ENCODE data around the gene ARMC12. TPM values are rescaled to one million over a fixed set of nuclear protein-coding genes. Genes with fewer than 3 reads are reported as not detected.
A peak's percentile ranks its signal among the peaks of the same experiment; 100 is the strongest.

Gene ARMC12
- total and polyA plus RNA-seq, 2 of the 13 experiments (the other 11 are each of a cell fraction or from before 2014, with no cell fraction given): 1.3 TPM; not detected in 1

DNA sequence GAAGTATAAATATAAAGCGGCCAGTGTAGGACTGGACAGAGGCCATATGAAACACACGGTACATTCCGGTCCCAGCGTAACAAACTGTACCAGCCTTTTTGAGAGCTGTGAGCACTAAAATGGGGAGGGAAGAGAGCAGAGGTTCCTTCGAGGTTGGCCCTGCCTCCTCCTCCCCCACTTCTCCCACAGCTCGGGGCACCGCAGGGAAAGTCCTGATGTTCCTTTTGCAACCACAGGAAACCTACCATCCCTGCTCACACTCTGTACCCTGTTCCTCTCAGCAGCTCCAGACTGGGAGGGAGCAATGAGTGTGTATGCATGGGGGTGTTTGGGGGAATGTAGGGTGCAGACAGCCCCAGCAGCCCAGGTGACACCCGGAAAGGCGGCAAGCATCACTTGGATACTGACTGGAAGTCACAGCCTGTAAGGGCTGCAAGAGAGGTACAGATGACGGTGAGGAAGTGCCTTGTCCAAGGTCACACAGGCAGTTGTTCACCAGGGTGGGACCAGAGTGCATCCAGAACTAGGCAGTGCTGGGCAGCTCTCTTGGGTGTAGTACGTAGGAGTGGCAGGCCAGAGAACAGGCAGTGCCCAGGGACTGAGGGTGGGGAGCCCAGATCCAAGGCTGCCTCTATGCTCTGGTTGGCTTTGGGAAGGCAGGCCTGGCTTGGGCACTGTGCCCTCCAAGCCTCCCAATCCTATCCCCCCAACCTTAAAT is 11.0 kb upstream of the ARMC12 start (continued):
- TF ChIP-seq SETDB1 (CRISPR knock-in tag; IDR thresholded peaks at IDR 0.05; ENCODE audit: borderline replicate concordance): no peak
- no peak for TF ChIP-seq ZBTB38 (CRISPR knock-in tag; IDR thresholded peaks at IDR 0.05)
- 0 out of 2 replicates have a peak, but pooled peaks have one; percentile 23 for TF ChIP-seq MED1 (CRISPR knock-in tag; IDR thresholded peaks at IDR 0.05)
- TF ChIP-seq, protein P1, sequence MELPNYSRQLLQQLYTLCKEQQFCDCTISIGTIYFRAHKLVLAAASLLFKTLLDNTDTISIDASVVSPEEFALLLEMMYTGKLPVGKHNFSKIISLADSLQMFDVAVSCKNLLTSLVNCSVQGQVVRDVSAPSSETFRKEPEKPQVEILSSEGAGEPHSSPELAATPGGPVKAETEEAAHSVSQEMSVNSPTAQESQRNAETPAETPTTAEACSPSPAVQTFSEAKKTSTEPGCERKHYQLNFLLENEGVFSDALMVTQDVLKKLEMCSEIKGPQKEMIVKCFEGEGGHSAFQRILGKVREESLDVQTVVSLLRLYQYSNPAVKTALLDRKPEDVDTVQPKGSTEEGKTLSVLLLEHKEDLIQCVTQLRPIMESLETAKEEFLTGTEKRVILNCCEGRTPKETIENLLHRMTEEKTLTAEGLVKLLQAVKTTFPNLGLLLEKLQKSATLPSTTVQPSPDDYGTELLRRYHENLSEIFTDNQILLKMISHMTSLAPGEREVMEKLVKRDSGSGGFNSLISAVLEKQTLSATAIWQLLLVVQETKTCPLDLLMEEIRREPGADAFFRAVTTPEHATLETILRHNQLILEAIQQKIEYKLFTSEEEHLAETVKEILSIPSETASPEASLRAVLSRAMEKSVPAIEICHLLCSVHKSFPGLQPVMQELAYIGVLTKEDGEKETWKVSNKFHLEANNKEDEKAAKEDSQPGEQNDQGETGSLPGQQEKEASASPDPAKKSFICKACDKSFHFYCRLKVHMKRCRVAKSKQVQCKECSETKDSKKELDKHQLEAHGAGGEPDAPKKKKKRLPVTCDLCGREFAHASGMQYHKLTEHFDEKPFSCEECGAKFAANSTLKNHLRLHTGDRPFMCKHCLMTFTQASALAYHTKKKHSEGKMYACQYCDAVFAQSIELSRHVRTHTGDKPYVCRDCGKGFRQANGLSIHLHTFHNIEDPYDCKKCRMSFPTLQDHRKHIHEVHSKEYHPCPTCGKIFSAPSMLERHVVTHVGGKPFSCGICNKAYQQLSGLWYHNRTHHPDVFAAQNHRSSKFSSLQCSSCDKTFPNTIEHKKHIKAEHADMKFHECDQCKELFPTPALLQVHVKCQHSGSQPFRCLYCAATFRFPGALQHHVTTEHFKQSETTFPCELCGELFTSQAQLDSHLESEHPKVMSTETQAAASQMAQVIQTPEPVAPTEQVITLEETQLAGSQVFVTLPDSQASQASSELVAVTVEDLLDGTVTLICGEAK (IDR thresholded peaks at IDR 0.05): no peak
- TF ChIP-seq, protein P1 (CRISPR knock-in tag; IDR thresholded peaks at IDR 0.05): peak; percentile 41; the same call in 1 of the 2 replicates
- peak; percentile 14; the same call in 1 of the 2 replicates for TF ChIP-seq ZNF598 (CRISPR knock-in tag; IDR thresholded peaks at IDR 0.05; ENCODE audit: borderline replicate concordance)
- no peak for TF ChIP-seq SMC3 (IDR thresholded peaks at IDR 0.05; ENCODE audit: low read length)
- TF ChIP-seq, protein P2, sequence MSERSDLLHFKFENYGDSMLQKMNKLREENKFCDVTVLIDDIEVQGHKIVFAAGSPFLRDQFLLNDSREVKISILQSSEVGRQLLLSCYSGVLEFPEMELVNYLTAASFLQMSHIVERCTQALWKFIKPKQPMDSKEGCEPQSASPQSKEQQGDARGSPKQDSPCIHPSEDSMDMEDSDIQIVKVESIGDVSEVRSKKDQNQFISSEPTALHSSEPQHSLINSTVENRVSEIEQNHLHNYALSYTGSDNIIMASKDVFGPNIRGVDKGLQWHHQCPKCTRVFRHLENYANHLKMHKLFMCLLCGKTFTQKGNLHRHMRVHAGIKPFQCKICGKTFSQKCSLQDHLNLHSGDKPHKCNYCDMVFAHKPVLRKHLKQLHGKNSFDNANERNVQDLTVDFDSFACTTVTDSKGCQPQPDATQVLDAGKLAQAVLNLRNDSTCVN (CRISPR knock-in tag; IDR thresholded peaks at IDR 0.05; ENCODE audit: borderline replicate concordance): peak; percentile 68; the same call in 1 of the 2 replicates
- no peak for TF ChIP-seq RBM39 (IDR thresholded peaks at IDR 0.05; ENCODE audit: low read depth, low read length, poor library complexity, severe bottlenecking)
- 0 out of 2 replicates have a peak, but pooled peaks have one; percentile 42 for TF ChIP-seq ZNF891 (CRISPR knock-in tag; IDR thresholded peaks at IDR 0.05)
- TF ChIP-seq ZNF350 (CRISPR knock-in tag; IDR thresholded peaks at IDR 0.05; ENCODE audit: borderline replicate concordance, low read depth): peak; percentile 11; the same call in 1 of the 2 replicates
- TF ChIP-seq, protein P3, sequence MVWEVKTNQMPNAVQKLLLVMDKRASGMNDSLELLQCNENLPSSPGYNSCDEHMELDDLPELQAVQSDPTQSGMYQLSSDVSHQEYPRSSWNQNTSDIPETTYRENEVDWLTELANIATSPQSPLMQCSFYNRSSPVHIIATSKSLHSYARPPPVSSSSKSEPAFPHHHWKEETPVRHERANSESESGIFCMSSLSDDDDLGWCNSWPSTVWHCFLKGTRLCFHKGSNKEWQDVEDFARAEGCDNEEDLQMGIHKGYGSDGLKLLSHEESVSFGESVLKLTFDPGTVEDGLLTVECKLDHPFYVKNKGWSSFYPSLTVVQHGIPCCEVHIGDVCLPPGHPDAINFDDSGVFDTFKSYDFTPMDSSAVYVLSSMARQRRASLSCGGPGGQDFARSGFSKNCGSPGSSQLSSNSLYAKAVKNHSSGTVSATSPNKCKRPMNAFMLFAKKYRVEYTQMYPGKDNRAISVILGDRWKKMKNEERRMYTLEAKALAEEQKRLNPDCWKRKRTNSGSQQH (CRISPR knock-in tag; IDR thresholded peaks at IDR 0.05; ENCODE audit: low read depth): peak; percentile 69; the same call in 1 of the 2 replicates
- no peak for TF ChIP-seq KMT2B (CRISPR knock-in tag; IDR thresholded peaks at IDR 0.05)
- TF ChIP-seq ARNT2 (CRISPR knock-in tag; IDR thresholded peaks at IDR 0.05; ENCODE audit: low read depth): 0 out of 2 replicates have a peak, but pooled peaks have one; percentile 3
- no peak for TF ChIP-seq ZNF644 (CRISPR knock-in tag; IDR thresholded peaks at IDR 0.05; ENCODE audit: low read depth)
- no peak for TF ChIP-seq KLF16 (CRISPR knock-in tag; IDR thresholded peaks at IDR 0.05)

Measured in HepG2 (cell line).